Nephron (organoid): ENCODE results near the gene GXYLT1.

ENCODE experiments used
- H3K27ac Mint-ChIP-seq, 3 experiments: 2 replicates each; pipeline ENCODE4 v1.8.0; 2020; ENCODE audit warnings: mixed read lengths in 3 of 3, mild to moderate bottlenecking in 2 of 3, moderate library complexity in 1 of 3
- H3K27me3 Mint-ChIP-seq: 2 replicates; pipeline ENCODE4 v1.8.0; 2021; ENCODE audit warnings: low read depth, mild to moderate bottlenecking, moderate library complexity, mixed read lengths
- H3K36me3 Mint-ChIP-seq: 2 replicates; pipeline ENCODE4 v1.8.0; 2020; ENCODE audit warnings: low read depth, mixed read lengths
- H3K4me1 Mint-ChIP-seq: 2 replicates; pipeline ENCODE4 v1.8.0; 2020; ENCODE audit warnings: mixed read lengths
- H3K4me3 Mint-ChIP-seq, 3 experiments: 2 replicates each; pipeline ENCODE4 v1.8.0; 2020; ENCODE audit warnings: mild to moderate bottlenecking in 3 of 3, mixed read lengths in 3 of 3, moderate library complexity in 2 of 3
- H3K9me3 Mint-ChIP-seq: 2 replicates; pipeline ENCODE4 v1.8.0; 2020; ENCODE audit warnings: mixed read lengths
- TF ChIP-seq, protein P1 (sequence below), 3 experiments: fragments of 200-600 bp; sonication (generic); IDR thresholded peaks; one replicate each; pipeline ENCODE4 v1.5.0; 2021; ENCODE audit warnings: antibody characterized with exemption in 3 of 3; ENCODE audit not compliant: unreplicated experiment in 3 of 3

The GXYLT1 gene

GRCh38 chr12:42090899-42091298 lies 53.8 kb downstream of the GXYLT1 start:
- H3K9me3 Mint-ChIP-seq: no peaks in the 10 kb centered on the region

GRCh38 chr12:42086031-42086430 lies 58.6 kb downstream of the GXYLT1 start:
- Mint-ChIP-seq H3K9me3 (peaks cover 5% of the 10 kb centered on the region), H3K27ac (peak overlapping the region in 2 of 3 experiments; percentile 4 to 14), H3K36me3 (peaks cover 50% of the 10 kb centered on the region), H3K4me1 (peaks cover 20% of the 10 kb centered on the region), H3K4me3 (no peak overlapping the region), H3K27me3 (no peaks in the 10 kb centered on the region)
- TF ChIP-seq, protein P1, sequence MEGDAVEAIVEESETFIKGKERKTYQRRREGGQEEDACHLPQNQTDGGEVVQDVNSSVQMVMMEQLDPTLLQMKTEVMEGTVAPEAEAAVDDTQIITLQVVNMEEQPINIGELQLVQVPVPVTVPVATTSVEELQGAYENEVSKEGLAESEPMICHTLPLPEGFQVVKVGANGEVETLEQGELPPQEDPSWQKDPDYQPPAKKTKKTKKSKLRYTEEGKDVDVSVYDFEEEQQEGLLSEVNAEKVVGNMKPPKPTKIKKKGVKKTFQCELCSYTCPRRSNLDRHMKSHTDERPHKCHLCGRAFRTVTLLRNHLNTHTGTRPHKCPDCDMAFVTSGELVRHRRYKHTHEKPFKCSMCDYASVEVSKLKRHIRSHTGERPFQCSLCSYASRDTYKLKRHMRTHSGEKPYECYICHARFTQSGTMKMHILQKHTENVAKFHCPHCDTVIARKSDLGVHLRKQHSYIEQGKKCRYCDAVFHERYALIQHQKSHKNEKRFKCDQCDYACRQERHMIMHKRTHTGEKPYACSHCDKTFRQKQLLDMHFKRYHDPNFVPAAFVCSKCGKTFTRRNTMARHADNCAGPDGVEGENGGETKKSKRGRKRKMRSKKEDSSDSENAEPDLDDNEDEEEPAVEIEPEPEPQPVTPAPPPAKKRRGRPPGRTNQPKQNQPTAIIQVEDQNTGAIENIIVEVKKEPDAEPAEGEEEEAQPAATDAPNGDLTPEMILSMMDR (IDR thresholded peaks at IDR 0.05; ENCODE audit: unreplicated experiment in 3 of 3): no peak

More at GRCh38 chr12:42090899-42091298, 53.8 kb downstream of the GXYLT1 start:
- H3K36me3 Mint-ChIP-seq: peaks cover 36% of the 10 kb centered on the region
- H3K27me3 Mint-ChIP-seq: no peaks in the 10 kb centered on the region
- H3K4me3 Mint-ChIP-seq: no peak overlapping the region
- peaks cover 31% of the 10 kb centered on the region for H3K4me1 Mint-ChIP-seq
- TF ChIP-seq, protein P1 (IDR thresholded peaks at IDR 0.05; ENCODE audit: unreplicated experiment in 3 of 3): no peak
- H3K27ac Mint-ChIP-seq: peak overlapping the region; percentile 16 to 91 (median 31)

DNA sequence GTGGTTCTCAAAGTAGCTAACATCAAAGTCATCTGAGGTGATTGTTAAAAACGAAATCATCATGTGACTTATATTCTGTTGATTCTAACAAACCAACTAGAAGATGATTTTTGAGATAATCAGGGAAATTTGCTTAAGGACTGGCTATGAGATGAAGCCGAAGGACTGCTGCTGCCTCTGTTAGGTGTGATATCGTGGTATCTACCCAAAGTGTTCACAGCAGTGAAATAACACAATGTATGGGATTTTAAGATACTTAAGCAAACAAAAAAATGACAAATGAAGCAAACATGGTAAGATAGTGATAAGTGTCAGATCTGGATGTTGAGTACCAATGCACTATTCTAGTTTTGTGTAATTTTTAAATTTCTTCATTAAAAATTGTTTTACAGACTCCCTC lies 59.1 kb downstream of the GXYLT1 start:
- peaks cover 17% of the 10 kb centered on the region for H3K4me1 Mint-ChIP-seq
- H3K27ac Mint-ChIP-seq: peak overlapping the region in 1 of 3 experiments; percentile 4
- H3K9me3 Mint-ChIP-seq: peaks cover 5% of the 10 kb centered on the region
- peaks cover 51% of the 10 kb centered on the region for H3K36me3 Mint-ChIP-seq
- no peak overlapping the region for H3K4me3 Mint-ChIP-seq
- TF ChIP-seq, protein P1 (IDR thresholded peaks at IDR 0.05; ENCODE audit: unreplicated experiment in 3 of 3): no peak
- no peaks in the 10 kb centered on the region for H3K27me3 Mint-ChIP-seq

- Mint-ChIP-seq H3K4me1 (peaks cover 11% of the 10 kb centered on the region), H3K27me3 (no peaks in the 10 kb centered on the region), H3K9me3 (peaks cover 5% of the 10 kb centered on the region), H3K27ac (no peak overlapping the region), H3K36me3 (peaks cover 46% of the 10 kb centered on the region), H3K4me3 (no peak overlapping the region)
- TF ChIP-seq, protein P1 (IDR thresholded peaks at IDR 0.05; ENCODE audit: unreplicated experiment in 3 of 3): no peak
Observed at GRCh38 chr12:42084522-42084921, 60.2 kb downstream of the GXYLT1 start.

DNA sequence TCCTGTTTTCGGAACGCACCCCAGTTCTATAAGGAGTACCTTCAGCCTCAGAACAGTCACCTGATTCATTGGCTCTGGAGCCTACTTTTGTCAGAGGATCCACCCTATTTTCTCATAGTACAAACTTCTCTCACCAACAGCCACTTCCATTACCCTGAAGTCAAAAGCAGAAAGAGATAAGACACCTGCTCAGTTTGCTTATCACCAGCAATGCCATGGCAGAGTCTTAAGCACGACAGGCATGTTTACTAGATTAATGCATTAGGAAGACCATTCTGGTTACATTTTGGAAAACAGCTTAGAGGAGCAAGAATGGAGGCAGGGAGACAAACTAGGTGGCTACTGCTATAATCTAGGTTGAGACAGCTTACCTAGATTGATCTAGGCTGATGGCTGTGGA lies 67.7 kb downstream of the GXYLT1 start:
- Mint-ChIP-seq H3K36me3 (peaks cover 40% of the 10 kb centered on the region), H3K4me1 (no peaks in the 10 kb centered on the region), H3K9me3 (peaks cover 10% of the 10 kb centered on the region), H3K27me3 (no peaks in the 10 kb centered on the region), H3K4me3 (no peak overlapping the region), H3K27ac (no peak overlapping the region)
- TF ChIP-seq, protein P1 (IDR thresholded peaks at IDR 0.05; ENCODE audit: unreplicated experiment in 3 of 3): no peak

GRCh38 chr12:42070036-42070435 lies 74.6 kb downstream of the GXYLT1 start:
- Mint-ChIP-seq H3K9me3 (peaks cover 31% of the 10 kb centered on the region), H3K4me3 (no peak overlapping the region), H3K27me3 (no peaks in the 10 kb centered on the region), H3K4me1 (no peaks in the 10 kb centered on the region), H3K27ac (no peak overlapping the region), H3K36me3 (peaks cover 26% of the 10 kb centered on the region)
- TF ChIP-seq, protein P1 (IDR thresholded peaks at IDR 0.05; ENCODE audit: unreplicated experiment in 3 of 3): no peak
